Heart left ventricle (tissue), 13 donors: Measurements from ENCODE around the gene DDX42.

Experiments
- POLR2A ChIP-seq, 2 donors: fragments of 450-650 bp; IDR thresholded peaks; one replicate each; pipeline ENCODE4 v1.6.1; 2017; ENCODE audit warnings: antibody characterized with exemption in 2 of 2, mild to moderate bottlenecking in 2 of 2, moderate library complexity in 2 of 2
- TF ChIP-seq, protein P1 (sequence below), 12 donors: fragments of 200-600 bp; sonication (generic) in 4 of 12; IDR thresholded peaks; one replicate each; pipeline versions ENCODE4 v1.5.0 to v1.8.0; 2018 to 2022; ENCODE audit warnings: antibody characterized with exemption in 12 of 12, mild to moderate bottlenecking in 5 of 12
- donor health status: ischemic (EF 13 %, LVEDD 7.1; RV severe dilation, severe dysfunction).
- donor health status: DM: no; HTN: yes; CAD: no.
- donor health status: DM: no; HTN: no; CAD: no.
- donor health status: ischemic (EF 25% LVEDD 6.9; RV normal size, moderate dysfunction).
- donor health status: ischemic (EF 25% LVEDD 5.7; RV mildly dilated, moderate dysfunction).
- donor health status: ischemic (EF 35%, LVEDD 5.7; RV mildly dilated, moderate dysfunction).
- donor health status: nonischemic (EF 11% LVEDD 7.7; RV severe dilation, severe dysfunction).
- donor health status: DM: yes; HTN: yes; CAD: no.
- donor health status: PGD.
- donor health status: ischemic (EF 29% LVEDD 5.4; RV normal size, mild dysfunction).
- donor health status: nonischemic (EF 23%, LVEDD 6.1; RV moderate dilation, normal function).

- TF ChIP-seq, protein P1, sequence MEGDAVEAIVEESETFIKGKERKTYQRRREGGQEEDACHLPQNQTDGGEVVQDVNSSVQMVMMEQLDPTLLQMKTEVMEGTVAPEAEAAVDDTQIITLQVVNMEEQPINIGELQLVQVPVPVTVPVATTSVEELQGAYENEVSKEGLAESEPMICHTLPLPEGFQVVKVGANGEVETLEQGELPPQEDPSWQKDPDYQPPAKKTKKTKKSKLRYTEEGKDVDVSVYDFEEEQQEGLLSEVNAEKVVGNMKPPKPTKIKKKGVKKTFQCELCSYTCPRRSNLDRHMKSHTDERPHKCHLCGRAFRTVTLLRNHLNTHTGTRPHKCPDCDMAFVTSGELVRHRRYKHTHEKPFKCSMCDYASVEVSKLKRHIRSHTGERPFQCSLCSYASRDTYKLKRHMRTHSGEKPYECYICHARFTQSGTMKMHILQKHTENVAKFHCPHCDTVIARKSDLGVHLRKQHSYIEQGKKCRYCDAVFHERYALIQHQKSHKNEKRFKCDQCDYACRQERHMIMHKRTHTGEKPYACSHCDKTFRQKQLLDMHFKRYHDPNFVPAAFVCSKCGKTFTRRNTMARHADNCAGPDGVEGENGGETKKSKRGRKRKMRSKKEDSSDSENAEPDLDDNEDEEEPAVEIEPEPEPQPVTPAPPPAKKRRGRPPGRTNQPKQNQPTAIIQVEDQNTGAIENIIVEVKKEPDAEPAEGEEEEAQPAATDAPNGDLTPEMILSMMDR (IDR thresholded peaks at IDR 0.05): no peak
- no peak for TF ChIP-seq POLR2A (IDR thresholded peaks at IDR 0.05)
Measured at GRCh38 chr17:63847525-63848249, 73.7 kb downstream of the DDX42 start.
